KG1 (cell line): Measurements from ENCODE around the gene RPRD1A.
"Not testable (repeated sequence)": the region's sequence is repeated elsewhere in the genome, so short reads cannot be mapped to it uniquely, and the experiment has no call there.

Source experiments
- DNase-seq: peaks from one replicate; lab custom pipeline; 2025; lab: John Stamatoyannopoulos, UW

Gene RPRD1A

DNA sequence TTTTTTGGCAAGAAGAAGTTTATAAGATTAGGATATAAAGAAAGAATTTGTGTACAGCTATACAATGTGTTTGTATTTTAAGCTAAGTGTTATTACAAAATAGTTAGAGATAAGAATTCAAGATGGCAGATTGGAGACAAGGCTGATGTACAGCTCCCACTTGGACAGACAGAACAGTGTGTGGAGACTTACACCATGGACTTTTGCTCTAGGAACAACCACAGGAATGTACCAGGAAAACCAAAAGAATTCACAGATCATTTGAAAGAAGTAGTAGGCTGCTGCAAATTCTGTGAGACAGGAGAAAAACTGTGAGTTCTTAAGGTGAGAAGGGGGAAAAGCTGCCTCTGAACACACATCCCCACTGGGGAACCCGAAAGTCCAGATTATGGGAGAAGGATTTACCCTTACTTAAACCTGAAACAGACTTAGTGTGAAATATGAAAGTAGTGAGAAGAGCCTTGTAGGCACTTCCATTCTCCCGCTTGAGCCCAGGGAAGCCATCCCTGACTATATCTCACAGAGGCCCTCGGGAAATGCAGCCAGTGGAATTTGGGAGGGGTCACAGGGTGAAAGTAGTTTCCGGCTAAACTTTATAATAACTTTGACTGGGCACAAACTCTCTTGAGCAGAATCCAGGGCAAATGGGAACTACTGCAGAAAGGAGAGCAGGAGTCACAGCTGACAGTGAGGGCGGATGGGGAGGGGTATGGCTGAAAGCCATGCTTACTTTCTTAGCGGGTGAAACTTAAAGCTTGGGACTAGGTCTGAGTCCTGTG lies 11.6 kb upstream of the RPRD1A start:
- no peak for DNase-seq

- DNase-seq, result not testable (repeated sequence)
These were observed 10.4 kb upstream of the RPRD1A start for GRCh38 chr18:36077764-36078163.

- no peak for DNase-seq
These were observed 8.7 kb upstream of the RPRD1A start for GRCh38 chr18:36075862-36076587.

DNA sequence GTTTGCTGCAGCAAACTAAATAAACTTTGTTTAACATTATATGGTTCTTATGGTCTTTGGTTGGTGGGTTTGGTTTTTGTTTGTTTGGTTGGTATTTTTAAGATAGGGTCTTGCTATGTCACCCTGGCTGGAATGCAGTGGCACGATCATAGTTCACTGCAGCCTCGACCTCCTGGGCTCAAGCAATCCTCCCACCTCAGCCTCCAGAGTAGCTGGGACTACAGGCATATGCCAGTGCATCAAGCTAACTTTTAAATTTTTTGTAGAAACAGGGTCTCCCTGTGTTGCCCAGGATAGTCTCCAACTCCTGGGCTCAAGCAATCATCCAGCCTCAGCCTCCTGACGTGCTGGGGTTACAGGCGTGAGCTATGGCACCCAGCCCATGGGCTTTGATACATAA lies 7.1 kb upstream of the RPRD1A start:
- no peak for DNase-seq

- no peak for DNase-seq
These were observed 6.3 kb upstream of the RPRD1A start for GRCh38 chr18:36073676-36074075.

DNA sequence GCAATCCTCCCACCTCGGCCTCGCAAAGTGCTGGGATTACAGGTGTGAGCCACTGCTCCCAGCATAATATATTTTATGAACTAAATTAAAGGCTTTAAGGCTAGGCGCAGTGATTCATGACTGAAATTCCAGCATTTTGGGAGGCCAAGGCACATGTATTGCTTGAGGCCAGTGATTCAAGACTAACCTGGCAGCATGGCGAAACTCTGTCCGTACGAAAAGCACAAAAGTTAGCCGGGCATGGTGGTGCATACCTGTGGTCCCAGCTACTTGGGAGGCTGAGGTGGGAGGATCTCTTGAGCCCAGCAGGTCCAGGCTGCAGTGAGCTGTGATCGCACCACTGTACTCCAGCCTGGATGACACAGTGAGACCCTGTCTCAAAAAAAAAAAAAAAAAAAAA lies 5.0 kb upstream of the RPRD1A start:
- not testable (repeated sequence) for DNase-seq

- DNase-seq, result peak; percentile 16
These were observed 689 bp downstream of the RPRD1A start for GRCh38 chr18:36066686-36067054.

DNA sequence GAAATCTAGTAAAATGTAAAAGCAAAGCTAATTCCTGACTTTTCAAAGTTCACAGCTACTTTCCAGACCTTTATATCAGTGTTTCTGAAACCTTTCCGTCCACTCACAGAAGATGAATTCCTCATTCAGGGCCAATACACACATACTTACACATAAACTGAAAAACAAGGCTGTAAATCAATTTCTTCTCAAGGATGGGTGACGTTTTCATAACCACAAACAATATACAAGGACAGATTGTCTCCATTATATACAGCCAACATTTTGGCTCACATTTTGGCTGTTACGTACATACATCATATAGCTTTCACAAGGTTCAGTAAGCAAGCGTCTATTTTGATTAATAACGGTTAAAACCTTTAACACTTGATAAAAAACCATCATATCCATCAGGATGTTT lies 1.4 kb downstream of the RPRD1A start:
- DNase-seq, result no peak

- not testable (repeated sequence) for DNase-seq
These were observed 2.6 kb downstream of the RPRD1A start for GRCh38 chr18:36064809-36065079.

DNA sequence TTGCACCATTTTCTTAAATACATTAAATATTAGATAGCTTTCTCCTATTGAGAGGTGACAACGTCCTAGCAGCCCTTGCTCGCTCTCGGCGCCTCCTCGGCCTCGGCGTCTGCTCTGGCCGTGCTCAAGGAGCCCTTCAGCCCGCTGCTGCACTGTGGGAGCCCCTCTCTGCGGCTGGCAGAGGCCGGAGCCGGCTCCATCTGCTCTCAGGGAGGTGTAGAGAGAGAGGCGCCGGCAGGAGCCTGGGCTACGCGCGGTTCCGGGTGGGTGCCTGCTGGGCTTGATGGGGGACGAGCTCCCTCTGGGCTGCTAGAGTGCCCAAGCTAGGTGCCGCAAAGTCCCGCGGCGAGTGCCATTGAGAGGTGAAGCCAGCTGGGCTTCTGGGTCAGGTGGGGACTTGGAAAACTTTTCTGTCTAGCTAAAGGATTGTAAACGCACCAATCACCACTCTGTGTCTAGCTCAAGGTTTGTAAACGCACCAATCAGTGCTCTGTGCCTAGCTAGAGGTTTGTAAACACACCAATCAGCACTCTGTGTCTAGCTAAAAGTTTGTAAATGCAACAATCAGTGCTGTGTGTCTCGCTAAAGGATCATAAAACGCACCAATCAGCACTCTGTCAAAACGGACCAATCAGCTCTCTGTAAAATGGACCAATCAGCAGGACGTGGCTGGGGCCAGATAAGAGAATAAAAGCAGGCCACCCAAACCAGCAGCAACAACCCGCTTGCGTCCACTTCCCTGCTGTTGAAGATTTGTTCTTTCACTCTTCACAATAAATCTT lies 3.1 kb downstream of the RPRD1A start:
- DNase-seq, result no peak

DNA sequence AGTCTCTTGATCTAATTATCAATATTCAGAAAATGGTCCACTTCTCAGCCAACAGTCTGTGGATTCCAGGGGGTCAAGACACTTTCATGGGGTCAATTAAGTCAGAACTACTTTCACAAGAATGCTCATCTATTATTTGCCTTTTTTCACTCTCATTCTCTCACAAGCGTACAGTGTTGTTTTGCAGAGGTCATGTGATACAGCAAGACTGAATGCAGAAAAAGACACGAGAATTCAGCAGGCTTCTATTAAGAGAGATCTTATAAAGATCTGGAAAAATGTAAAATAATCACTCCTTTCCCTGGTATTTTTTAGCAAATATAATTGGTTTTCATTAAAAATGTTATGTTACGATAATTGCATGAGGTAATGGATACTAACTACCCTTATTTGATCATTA lies 8.7 kb downstream of the RPRD1A start:
- DNase-seq, result no peak

- DNase-seq, result no peak
These were observed 15.6 kb downstream of the RPRD1A start for GRCh38 chr18:36051760-36052159.

DNA sequence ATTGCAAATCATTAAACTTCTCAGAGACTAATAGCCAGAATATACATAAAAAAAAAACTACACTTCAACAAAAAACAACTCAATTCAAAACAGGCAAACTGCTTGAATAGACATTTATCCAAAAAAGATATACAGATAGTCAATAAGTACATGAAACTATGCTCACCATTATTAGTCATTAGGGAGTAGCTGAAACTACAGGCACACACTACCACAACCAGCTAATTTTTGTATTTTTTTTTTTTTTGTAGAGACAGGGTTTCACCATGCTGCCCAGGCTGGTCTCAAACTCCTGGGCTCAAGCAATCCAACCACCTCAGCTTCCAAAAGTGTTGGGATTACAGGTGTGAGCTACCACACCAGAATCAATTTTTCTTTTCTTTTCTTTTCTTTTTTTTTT lies 16.9 kb downstream of the RPRD1A start:
- no peak for DNase-seq

DNA sequence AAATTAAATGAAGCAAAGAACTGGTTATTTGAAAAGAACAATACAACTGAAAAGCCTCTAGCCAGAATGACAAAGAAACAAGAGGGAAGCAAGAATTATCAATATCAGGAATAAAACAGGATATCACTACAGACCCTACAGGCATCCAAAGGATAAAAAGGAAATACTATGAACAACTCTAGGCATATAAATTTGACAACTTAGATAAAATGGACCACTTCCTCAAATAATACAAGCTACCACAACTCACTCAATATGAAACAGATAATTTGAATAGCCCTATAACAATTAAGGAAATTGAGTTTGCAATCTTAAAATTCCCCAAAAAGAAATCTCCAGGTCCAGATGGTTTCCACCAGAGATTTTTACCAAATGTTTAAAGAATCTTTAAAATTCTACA lies 19.8 kb downstream of the RPRD1A start:
- DNase-seq, result no peak

GRCh38 chr18:36046898-36047297 lies 20.5 kb downstream of the RPRD1A start:
- no peak for DNase-seq

DNA sequence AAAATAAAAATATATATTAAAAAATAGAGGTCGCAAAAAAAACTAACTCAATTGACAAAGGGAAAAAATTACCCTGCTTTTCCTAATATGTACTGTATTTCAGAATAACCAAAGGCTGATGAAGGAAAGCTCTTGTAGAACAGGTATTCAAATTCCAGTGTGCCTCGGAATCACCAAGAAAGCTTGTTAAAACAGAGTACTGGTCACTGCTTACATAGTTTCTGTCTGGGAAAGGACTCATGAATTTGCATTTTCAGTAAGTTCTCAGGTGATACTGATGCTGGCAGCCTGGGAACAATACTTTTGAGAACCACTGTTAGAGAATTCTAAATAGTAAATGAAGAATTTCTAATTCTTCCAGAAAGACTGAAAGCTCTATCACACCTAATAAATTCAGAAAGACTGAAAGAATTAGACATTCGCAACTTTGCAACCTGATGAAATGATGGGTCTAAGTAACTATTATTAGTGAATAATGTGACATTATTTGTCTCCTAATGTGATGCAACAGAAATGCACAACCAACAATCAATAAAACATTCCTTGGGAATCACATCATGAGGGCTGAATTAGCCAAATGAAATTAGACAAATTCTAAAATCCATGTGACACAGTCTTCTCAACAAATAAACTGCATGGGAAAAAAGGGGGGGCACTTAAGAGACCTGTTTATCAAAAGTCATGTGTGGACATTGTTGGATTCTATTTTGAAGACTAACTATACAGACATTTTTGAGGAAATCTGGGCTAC lies 21.9 kb downstream of the RPRD1A start:
- no peak for DNase-seq

GRCh38 chr18:36043153-36043552 lies 24.2 kb downstream of the RPRD1A start:
- no peak for DNase-seq

- DNase-seq, result no peak
These were observed 26.2 kb downstream of the RPRD1A start for GRCh38 chr18:36041146-36041545.

DNA sequence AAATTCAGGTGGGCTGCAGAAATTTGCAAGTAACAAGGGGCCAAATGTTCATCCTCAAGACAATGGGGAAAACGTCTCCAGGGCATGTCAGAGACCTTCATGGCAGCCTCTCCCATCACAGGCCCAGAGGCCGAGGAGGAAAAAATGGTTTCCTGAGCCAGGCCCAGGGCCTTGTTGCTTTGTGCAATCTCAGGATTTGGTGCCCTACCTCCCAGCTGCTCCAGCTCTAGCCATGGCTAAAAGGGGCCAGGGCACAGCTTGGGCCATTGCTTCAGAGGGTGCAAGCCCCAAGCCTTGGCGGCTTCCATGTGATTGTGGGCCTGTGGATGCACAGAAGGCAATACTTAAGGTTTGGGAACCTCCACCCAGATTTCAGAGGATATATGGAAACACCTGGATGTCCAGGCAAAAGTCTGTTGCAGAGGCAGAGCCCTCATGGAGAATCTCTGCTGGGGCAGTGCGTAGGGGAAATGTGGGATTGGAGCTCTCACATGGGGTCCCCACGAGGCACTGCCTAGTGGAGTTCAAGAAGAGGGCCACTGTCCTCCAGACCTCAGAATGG lies 29.2 kb downstream of the RPRD1A start:
- DNase-seq, result no peak

- DNase-seq, result no peak
These were observed 32.1 kb downstream of the RPRD1A start for GRCh38 chr18:36035253-36035652.

- no peak for DNase-seq
These were observed 33.0 kb downstream of the RPRD1A start for GRCh38 chr18:36034299-36034895.

DNA sequence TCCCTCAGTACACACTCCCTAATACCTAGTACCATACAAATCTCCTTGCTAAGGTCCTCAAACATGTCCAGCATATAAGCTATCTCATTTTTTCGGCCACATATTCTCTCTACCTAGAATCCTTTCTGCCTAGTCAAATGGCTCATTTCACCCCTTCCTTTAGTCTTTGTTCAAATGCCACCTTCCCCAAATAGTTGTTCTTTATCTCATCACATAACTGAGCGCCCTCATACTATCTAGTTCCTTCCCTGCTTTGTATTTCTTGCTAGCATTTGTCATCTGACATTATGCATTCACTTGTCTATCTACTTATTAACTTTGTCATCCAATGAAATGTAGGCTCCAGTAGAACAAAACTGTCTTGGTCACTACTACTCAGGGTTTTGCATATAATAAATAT lies 35.5 kb downstream of the RPRD1A start:
- DNase-seq, result no peak
